Fibroblast of lung (primary cell): ENCODE data around the gene NFE2L1. TPM values are rescaled to one million over a fixed set of nuclear protein-coding genes. Genes with fewer than 3 reads are reported as not detected.
A peak's percentile ranks its signal among the peaks of the same experiment; 100 is the strongest.
"Not testable (repeated sequence)": the region's sequence is repeated elsewhere in the genome, so short reads cannot be mapped to it uniquely, and the experiment has no call there.

Source experiments
- DNase-seq, 2 donors: peaks; one replicate each; pipeline versions ENCODE4 v3.0.0 to v3.0.0-alpha.2; 2010; ENCODE audit warnings: low read depth in 2 of 2
- H2AFZ ChIP-seq: 2 replicates; pipeline ENCODE4 v1.5.1; 2012; ENCODE audit warnings: low read length, control low read depth, inconsistent platforms
- H3K27ac ChIP-seq: 2 replicates; pipeline ENCODE4 v1.5.1; 2011; ENCODE audit warnings: low read length, control low read depth; ENCODE audit not compliant: insufficient read depth
- H3K27me3 ChIP-seq: 2 replicates; pipeline ENCODE4 v1.5.1; 2011; ENCODE audit warnings: mild to moderate bottlenecking, low read length; ENCODE audit not compliant: control insufficient read depth, insufficient read depth
- H3K36me3 ChIP-seq: 2 replicates; pipeline ENCODE4 v1.5.1; 2011; ENCODE audit warnings: low read length; ENCODE audit not compliant: control insufficient read depth, insufficient read depth
- H3K4me1 ChIP-seq: 2 replicates; pipeline ENCODE4 v1.5.1; 2011; ENCODE audit warnings: low read length; ENCODE audit not compliant: control insufficient read depth, insufficient read depth; ENCODE audit errors: extremely low read depth
- H3K4me2 ChIP-seq: 2 replicates; pipeline ENCODE4 v1.5.1; 2011; ENCODE audit warnings: low read length, control low read depth; ENCODE audit not compliant: insufficient read depth; ENCODE audit errors: extremely low read depth
- H3K4me3 ChIP-seq, 4 experiments: fragments of 200-600 bp in 1 of 4; sonication (generic) in 1 of 4; replicated peaks in 1 of 4; 2 replicates each; pipeline ENCODE4 v1.5.1; 2011 to 2016; ENCODE audit warnings: low read length in 4 of 4, low read depth in 3 of 4, mild to moderate bottlenecking in 3 of 4, control low read depth in 2 of 4, inconsistent platforms in 1 of 4, mixed read lengths in 1 of 4; ENCODE audit not compliant: insufficient read depth in 1 of 4; ENCODE audit errors: control extremely low read depth in 1 of 4
- H3K79me2 ChIP-seq: 2 replicates; pipeline ENCODE4 v1.5.1; 2012; ENCODE audit warnings: mild to moderate bottlenecking, low read length, inconsistent platforms; ENCODE audit not compliant: control insufficient read depth, insufficient read depth
- H3K9ac ChIP-seq: 2 replicates; pipeline ENCODE4 v1.5.1; 2011; ENCODE audit warnings: mild to moderate bottlenecking, low read length, control low read depth; ENCODE audit not compliant: insufficient read depth
- H3K9me3 ChIP-seq: 2 replicates; pipeline ENCODE4 v1.5.1; 2012; ENCODE audit warnings: low read depth, low read length; ENCODE audit not compliant: control insufficient read depth, insufficient read depth
- H4K20me1 ChIP-seq: 2 replicates; pipeline ENCODE4 v1.5.1; 2011; ENCODE audit warnings: low read length; ENCODE audit not compliant: control insufficient read depth, insufficient read depth; ENCODE audit errors: extremely low read depth
- CTCF ChIP-seq, 2 donors: IDR thresholded peaks in 1 of 2; conservative IDR thresholded peaks in 1 of 2; 1 replicate in 1 of 2; 2 replicates in 1 of 2; pipeline ENCODE4 v1.5.1; 2011 to 2012; ENCODE audit warnings: low read length in 2 of 2, control low read depth in 1 of 2, inconsistent platforms in 1 of 2, low read depth in 1 of 2, mild to moderate bottlenecking in 1 of 2
- EZH2 ChIP-seq: IDR thresholded peaks from 2 replicates; pipeline ENCODE4 v1.5.1; 2012; ENCODE audit warnings: low read length, control low read depth, mild to moderate bottlenecking; ENCODE audit errors: missing control alignments
- polyA minus RNA-seq: library from RNA; depleted of rRNA, polyadenylated mRNA; stranded (reverse); fragments of >200 nt; gene quantifications from 2 replicates; pipeline ENCODE4 v1.2.3, GENCODE V29; 2011; ENCODE audit warnings: low replicate concordance
- polyA plus RNA-seq, 2 donors: library from polyadenylated mRNA; depleted of rRNA in 1 of 2; stranded (reverse) in 1 of 2; unstranded in 1 of 2; fragments of >200 nt; gene quantifications; 2 replicates each; pipeline ENCODE4 v1.2.1, GENCODE V29; 2011 to 2012; ENCODE audit warnings: missing spikeins in 1 of 2
- total RNA-seq: library from RNA; depleted of rRNA; stranded (reverse); fragments of >200 nt; gene quantifications from 2 replicates; pipeline ENCODE4 v1.2.1, GENCODE V29; 2014

Gene NFE2L1
- 90.4 and 162 TPM in 2 replicates for total RNA-seq
- polyA plus RNA-seq: 170 and 200 TPM in 2 replicates
- 119 and 162 TPM in 2 replicates for polyA plus RNA-seq (2012)
- 172 and 227 TPM in 2 replicates for polyA minus RNA-seq

GRCh38 chr17:48047741-48048383 is at the start of gene NFE2L1:
TSS of gene NFE2L1 (plus strand) at chr17:48048359. CDS start at chr17:48051119, 2,760 bp downstream.
- TF ChIP-seq CTCF (conservative IDR thresholded peaks at IDR 0.05 in 1 of 2, IDR thresholded peaks at IDR 0.05 in 1 of 2; ENCODE audit: low read depth in 1 of 2, low read length in 2 of 2): no peak
- TF ChIP-seq EZH2: no peak

GRCh38 chr17:47999582-47999981 is 48.6 kb upstream of the NFE2L1 start:
- Histone ChIP-seq H3K9ac (no peak overlapping the region), H3K9me3 (no peaks in the 10 kb centered on the region), H4K20me1 (no peaks in the 10 kb centered on the region), H3K36me3 (no peaks in the 10 kb centered on the region), H3K27me3 (peaks cover 6% of the 10 kb centered on the region), H2AFZ (no peak overlapping the region), H3K27ac (no peak overlapping the region), H3K79me2 (no peaks in the 10 kb centered on the region), H3K4me1 (peaks cover 9% of the 10 kb centered on the region), H3K4me2 (no peak overlapping the region), H3K4me3 (no peak overlapping the region)
- no peak for TF ChIP-seq EZH2
- TF ChIP-seq CTCF (conservative IDR thresholded peaks at IDR 0.05 in 1 of 2, IDR thresholded peaks at IDR 0.05 in 1 of 2; ENCODE audit: low read depth in 1 of 2, low read length in 2 of 2): no peak
- peak in 1 of 2 donors; percentile 72 for DNase-seq

More at GRCh38 chr17:48047741-48048383, at the start of gene NFE2L1:
- Histone ChIP-seq H3K9ac (peak within 1 kb of the TSS; percentile 83), H4K20me1 (no peaks in the 10 kb centered on the region), H2AFZ (peak within 1 kb of the TSS; percentile 81), H3K4me3 (peak within 1 kb of the TSS; percentile 68 to 98 (median 84)), H3K27ac (peak within 1 kb of the TSS; percentile 79), H3K27me3 (no peaks in the 10 kb centered on the region), H3K36me3 (peaks cover 3% of the 10 kb centered on the region), H3K79me2 (peaks cover 22% of the 10 kb centered on the region), H3K9me3 (no peaks in the 10 kb centered on the region), H3K4me1 (peaks cover 19% of the 10 kb centered on the region), H3K4me2 (peak within 1 kb of the TSS; percentile 84)
- DNase-seq: peak; percentile 100

GRCh38 chr17:48001197-48001596 is 47.0 kb upstream of the NFE2L1 start:
- peak in 1 of 2 donors; percentile 25 for DNase-seq
- H3K4me3 ChIP-seq: no peak overlapping the region
- H3K4me2 ChIP-seq: no peak overlapping the region
- no peak overlapping the region for H3K27ac ChIP-seq
- H3K79me2 ChIP-seq: no peaks in the 10 kb centered on the region
- no peak overlapping the region for H2AFZ ChIP-seq
- H3K36me3 ChIP-seq: no peaks in the 10 kb centered on the region
- no peak overlapping the region for H3K9ac ChIP-seq
- TF ChIP-seq CTCF (conservative IDR thresholded peaks at IDR 0.05 in 1 of 2, IDR thresholded peaks at IDR 0.05 in 1 of 2; ENCODE audit: low read depth in 1 of 2, low read length in 2 of 2): no peak
- no peak for TF ChIP-seq EZH2
- no peaks in the 10 kb centered on the region for H4K20me1 ChIP-seq
- H3K9me3 ChIP-seq: no peaks in the 10 kb centered on the region
- no peaks in the 10 kb centered on the region for H3K27me3 ChIP-seq
- H3K4me1 ChIP-seq: peaks cover 9% of the 10 kb centered on the region

- not testable (repeated sequence) for H3K4me2 ChIP-seq, H3K79me2 ChIP-seq, H3K27me3 ChIP-seq, H2AFZ ChIP-seq, H3K27ac ChIP-seq, DNase-seq, H3K9me3 ChIP-seq, H3K4me3 ChIP-seq, H3K4me1 ChIP-seq, H4K20me1 ChIP-seq, H3K36me3 ChIP-seq, H3K9ac ChIP-seq
Observed at GRCh38 chr17:48001657-48002056, 46.5 kb upstream of the NFE2L1 start.
